ENCODE data around the gene CABP2.
"Not testable (repeated sequence)": the region's sequence is repeated elsewhere in the genome, so short reads cannot be mapped to it uniquely, and the experiment has no call there.

CABP2 gene

DNA sequence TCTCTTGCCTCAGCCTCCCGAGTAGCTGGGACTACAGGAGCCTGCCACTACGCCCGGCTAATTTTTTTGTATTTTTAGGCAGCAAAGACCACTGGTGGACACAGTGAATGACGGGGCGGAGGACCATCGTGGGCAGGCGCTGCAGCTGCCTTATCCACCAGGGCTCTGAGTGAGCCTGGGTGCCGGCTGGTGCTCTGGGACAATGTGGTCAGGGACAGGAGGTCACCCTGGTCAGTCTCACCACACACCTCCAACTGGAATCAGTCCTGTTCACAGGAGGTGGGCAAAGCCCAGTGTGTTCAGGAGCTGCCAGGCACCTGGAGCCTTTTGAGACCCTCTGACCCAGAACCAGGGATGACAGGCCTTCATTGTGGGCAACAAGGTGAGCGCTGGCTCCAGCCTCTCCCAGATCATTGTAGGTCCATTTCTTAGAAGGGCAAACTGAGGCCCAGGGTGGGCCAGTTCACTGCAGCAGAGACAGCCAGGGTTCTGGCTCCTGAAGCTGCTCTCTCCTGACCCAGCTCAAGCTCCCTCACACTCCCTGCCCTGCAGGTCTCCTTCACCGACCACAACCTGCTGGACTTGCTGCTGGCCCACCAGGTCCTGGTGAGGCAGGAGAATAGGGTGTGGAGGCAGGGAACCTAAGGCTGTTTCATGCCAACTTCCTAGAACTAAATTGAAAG, 15.7 kb upstream of the CABP2 start:
- no peak for DNase-seq (ENCODE audit: low spot score)

- no peak for DNase-seq (ENCODE audit: low spot score)
Measured at GRCh38 chr11:67538306-67538705, 15.1 kb upstream of the CABP2 start.

- no peak for DNase-seq (ENCODE audit: low spot score)
Measured at GRCh38 chr11:67535561-67535960, 12.3 kb upstream of the CABP2 start.

- no peak for DNase-seq (ENCODE audit: low spot score)
Measured at GRCh38 chr11:67534070-67534679, 10.9 kb upstream of the CABP2 start.

GRCh38 chr11:67532889-67533288, 9.6 kb upstream of the CABP2 start:
- DNase-seq (ENCODE audit: low spot score), result no peak

DNA sequence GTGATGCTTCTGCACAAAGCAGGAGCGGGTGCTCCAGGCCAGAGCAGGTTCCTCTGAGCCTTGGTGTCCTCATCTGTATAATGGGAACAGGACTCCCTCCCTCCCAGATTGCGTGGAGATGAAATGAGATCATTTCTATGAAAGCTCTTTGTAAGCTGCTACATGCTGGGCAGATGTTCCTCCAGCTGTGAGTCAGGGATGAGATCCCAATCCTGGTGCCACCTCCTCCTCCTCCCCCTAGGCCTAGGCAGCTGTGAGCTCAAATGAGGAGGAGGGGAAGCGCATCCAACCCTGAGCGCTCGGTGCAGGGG, 7.0 kb upstream of the CABP2 start:
- DNase-seq (ENCODE audit: low spot score), result no peak

- DNase-seq (ENCODE audit: low spot score), result no peak
Measured at GRCh38 chr11:67528376-67528775, 5.1 kb upstream of the CABP2 start.

GRCh38 chr11:67525275-67525976, 2.2 kb upstream of the CABP2 start:
- no peak for DNase-seq (ENCODE audit: low spot score)

- DNase-seq (ENCODE audit: low spot score), result no peak
Measured at GRCh38 chr11:67524480-67524808, 1.2 kb upstream of the CABP2 start.

- no peak for DNase-seq (ENCODE audit: low spot score)
Measured at GRCh38 chr11:67523556-67524479, 572 bp upstream of the CABP2 start.

DNA sequence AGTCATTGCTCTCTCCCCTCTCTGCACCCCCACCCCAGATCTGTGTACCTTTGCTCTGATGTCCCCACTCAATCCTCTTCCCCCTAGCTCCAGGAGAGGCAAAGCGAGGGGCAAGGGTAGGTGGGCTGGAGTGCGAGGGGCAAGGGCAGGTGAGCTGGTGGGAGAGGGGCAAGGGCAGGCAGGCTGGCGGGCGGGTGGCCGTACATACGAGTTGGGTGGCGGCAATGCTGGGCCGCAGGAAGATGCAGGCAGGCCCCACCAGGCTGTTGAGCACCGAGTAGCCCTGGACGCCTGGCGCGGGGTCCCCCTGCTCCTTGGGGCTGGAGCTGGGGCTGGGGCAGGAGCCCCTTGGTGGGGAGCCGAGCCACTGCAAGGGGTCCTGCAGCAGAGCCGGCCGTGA, 908 bp downstream of the CABP2 start:
- DNase-seq (ENCODE audit: low spot score), result no peak

- no peak for DNase-seq (ENCODE audit: low spot score)
Measured at GRCh38 chr11:67521924-67522323, 1.3 kb downstream of the CABP2 start.

GRCh38 chr11:67520856-67521824, 2.1 kb downstream of the CABP2 start:
- DNase-seq (ENCODE audit: low spot score), result no peak

GRCh38 chr11:67519726-67520125, 3.5 kb downstream of the CABP2 start:
- DNase-seq (ENCODE audit: low spot score), result no peak

DNA sequence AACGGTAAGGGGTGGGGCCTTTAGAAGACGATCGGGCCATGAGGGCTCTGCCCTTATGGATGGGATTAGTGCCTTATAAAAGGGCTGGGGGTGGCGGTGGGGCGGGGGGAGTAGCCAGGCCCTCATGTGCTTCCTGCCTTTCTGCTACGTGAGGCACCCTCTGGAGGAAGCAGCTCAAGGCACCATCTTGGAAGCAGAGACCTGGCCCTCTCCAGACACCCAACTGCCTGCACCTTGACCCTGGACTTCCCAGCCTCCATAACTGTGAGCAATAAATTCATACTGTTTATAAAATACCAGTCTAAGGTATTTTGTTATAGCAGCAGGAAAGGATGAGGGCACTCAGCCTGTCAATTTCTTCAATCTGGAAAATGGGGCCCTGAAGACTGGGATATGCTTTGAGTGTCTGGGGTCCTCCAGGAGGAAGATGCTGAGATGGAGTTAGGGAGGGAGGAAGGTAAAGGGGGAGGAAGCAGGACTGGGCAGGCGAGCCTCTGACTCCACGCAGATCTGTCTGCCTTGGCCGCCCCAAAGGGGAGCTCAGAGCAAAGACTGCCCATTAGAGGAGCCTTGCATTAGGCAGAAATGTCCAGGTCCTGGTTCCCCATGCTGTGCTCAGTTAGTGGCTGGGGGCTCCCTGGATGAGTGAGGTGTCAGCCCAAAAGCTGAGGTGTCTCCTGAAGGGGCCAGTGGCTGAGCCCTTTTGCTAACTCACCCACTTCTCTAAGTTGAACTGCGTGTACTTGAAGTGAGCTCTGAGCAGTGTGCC, 5.3 kb downstream of the CABP2 start:
- no peak for DNase-seq (ENCODE audit: low spot score)

GRCh38 chr11:67516806-67517205, 6.4 kb downstream of the CABP2 start:
- no peak for DNase-seq (ENCODE audit: low spot score)

DNA sequence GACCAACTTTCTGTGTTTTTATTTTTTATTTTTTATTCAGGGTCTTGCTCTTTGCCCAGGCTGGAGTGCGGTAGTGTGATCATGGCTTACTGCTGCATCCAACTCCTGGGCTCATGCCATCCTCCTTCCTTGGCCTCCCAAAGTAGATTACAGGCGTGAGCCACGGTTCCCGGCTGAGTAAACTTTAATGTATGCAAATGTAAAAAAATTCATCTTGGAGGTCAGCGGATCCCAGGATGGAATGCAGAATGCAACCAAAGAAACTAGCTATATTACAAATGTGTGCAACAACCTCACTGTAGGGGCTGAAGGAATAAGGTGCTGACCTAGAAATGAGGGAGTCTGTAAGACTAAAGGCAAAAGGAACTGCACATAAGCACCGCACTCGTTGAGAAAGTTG, 9.1 kb downstream of the CABP2 start:
- no peak for DNase-seq (ENCODE audit: low spot score)

DNA sequence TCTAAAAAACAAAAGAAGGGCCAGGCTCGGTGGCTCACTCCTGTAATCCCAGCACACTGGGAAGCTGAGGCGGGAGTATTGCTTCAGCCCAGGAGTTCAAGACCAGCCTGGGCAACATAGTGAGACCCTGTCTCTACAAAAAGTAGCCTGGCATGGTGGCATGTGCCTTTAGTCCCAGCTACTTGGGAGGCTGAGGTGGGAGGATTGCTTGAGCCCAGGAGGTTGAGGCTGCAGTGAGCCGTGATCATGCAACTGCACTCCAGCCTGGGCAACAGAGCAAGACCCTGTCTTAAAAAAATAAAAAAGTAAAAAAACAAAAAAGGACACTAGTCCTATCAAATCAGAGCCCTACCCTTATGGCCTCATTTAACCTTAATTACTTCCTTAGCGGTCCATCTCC, 11.7 kb downstream of the CABP2 start:
- not testable (repeated sequence) for DNase-seq (ENCODE audit: low spot score)

GRCh38 chr11:67510023-67510345, 13.3 kb downstream of the CABP2 start:
- no peak for DNase-seq (ENCODE audit: low spot score)

DNA sequence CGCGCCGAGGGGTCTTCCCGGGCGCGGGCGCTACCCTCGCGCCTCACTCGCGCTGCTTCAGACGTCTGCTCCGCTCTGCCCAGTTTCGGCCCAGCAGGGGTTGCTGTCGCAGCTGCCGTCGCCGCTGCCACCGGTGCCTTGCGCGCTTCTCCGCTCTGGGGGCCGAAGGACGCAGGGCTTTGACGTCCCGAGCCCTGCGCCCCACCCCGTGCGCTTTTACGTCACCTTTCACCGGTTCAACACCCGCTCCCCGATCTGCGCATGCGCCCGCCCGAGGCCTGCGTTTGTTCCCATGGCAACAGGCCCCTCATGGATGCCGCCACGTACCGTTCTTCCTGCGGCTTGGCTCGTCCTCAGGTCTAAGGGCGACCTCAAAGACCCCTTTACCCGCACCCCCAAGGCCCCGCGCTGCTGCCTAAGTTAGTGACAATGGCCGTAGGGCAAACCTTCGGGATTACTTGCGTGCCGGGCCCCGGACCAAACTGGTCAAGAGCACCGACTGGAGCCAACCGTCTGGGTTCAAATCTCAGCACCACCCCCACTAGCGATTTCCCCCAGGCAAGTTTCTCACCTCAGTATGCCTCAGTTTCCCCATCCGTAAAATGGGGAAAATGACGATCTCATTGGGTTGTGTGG, 14.6 kb downstream of the CABP2 start:
- peak; percentile 99 for DNase-seq (ENCODE audit: low spot score)
